ENCODE data around the gene MERTK. TPM values are rescaled to one million over a fixed set of nuclear protein-coding genes. Genes with fewer than 3 reads are reported as not detected.

MERTK gene
- total RNA-seq, 1 donor from 2014 or later = 1.5 TPM

- H3K4me1 Mint-ChIP-seq (ENCODE audit: unreplicated experiment) = peaks cover 4% of the 10 kb centered on the region
- H3K27me3 Mint-ChIP-seq (ENCODE audit: unreplicated experiment) = no peaks in the 10 kb centered on the region
- H3K4me3 Mint-ChIP-seq (ENCODE audit: unreplicated experiment) = no peak overlapping the region
- no peak for DNase-seq (ENCODE audit: extremely low spot score, unreplicated experiment)
- H3K9me3 Mint-ChIP-seq (ENCODE audit: unreplicated experiment) = peaks cover 10% of the 10 kb centered on the region
- peaks cover 55% of the 10 kb centered on the region for H3K36me3 Mint-ChIP-seq (ENCODE audit: unreplicated experiment)
- H3K27ac Mint-ChIP-seq (ENCODE audit: unreplicated experiment) = no peak overlapping the region
- TF ChIP-seq, protein P1, sequence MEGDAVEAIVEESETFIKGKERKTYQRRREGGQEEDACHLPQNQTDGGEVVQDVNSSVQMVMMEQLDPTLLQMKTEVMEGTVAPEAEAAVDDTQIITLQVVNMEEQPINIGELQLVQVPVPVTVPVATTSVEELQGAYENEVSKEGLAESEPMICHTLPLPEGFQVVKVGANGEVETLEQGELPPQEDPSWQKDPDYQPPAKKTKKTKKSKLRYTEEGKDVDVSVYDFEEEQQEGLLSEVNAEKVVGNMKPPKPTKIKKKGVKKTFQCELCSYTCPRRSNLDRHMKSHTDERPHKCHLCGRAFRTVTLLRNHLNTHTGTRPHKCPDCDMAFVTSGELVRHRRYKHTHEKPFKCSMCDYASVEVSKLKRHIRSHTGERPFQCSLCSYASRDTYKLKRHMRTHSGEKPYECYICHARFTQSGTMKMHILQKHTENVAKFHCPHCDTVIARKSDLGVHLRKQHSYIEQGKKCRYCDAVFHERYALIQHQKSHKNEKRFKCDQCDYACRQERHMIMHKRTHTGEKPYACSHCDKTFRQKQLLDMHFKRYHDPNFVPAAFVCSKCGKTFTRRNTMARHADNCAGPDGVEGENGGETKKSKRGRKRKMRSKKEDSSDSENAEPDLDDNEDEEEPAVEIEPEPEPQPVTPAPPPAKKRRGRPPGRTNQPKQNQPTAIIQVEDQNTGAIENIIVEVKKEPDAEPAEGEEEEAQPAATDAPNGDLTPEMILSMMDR (IDR thresholded peaks at IDR 0.05) = no peak
Observed at GRCh38 chr2:112075490-112076260, 177.3 kb downstream of the MERTK start.

DNA sequence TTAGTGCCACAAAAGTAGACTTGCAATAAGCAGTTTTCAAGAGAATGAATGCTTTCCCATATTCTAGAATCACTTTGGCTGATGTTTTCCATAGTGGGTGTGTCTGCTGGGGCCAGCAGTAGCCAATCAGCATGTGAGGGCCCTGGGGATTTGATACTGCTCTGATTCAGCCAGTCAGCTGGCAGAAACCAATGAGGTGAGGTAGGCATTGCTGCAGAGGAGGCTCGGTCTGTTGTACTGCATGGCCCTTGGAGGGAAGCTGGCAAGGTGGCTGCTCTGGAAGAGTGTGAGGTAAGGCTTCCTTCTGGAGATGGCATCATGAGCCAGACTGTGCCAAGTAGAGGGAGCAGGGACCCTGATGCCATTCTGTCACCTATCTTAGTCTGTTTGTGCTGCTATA is 179.4 kb downstream of the MERTK start:
- TF ChIP-seq, protein P1 (IDR thresholded peaks at IDR 0.05) = no peak
- H3K4me1 Mint-ChIP-seq (ENCODE audit: unreplicated experiment) = peaks cover 8% of the 10 kb centered on the region
- DNase-seq (ENCODE audit: extremely low spot score, unreplicated experiment) = no peak
- H3K27ac Mint-ChIP-seq (ENCODE audit: unreplicated experiment) = no peak overlapping the region
- peaks cover 60% of the 10 kb centered on the region for H3K36me3 Mint-ChIP-seq (ENCODE audit: unreplicated experiment)
- H3K4me3 Mint-ChIP-seq (ENCODE audit: unreplicated experiment) = no peak overlapping the region
- peaks cover 10% of the 10 kb centered on the region for H3K9me3 Mint-ChIP-seq (ENCODE audit: unreplicated experiment)
- H3K27me3 Mint-ChIP-seq (ENCODE audit: unreplicated experiment) = no peaks in the 10 kb centered on the region

Other genes with a start within 250 kb of the MERTK start
- gene ANAPC1, start 14.4 kb upstream of the MERTK start, total RNA-seq = 28.8 and 33.5 TPM in 2 replicates
- 10.4 and 11.5 TPM in 2 replicates for gene TMEM87B, start 156.7 kb downstream of the MERTK start, total RNA-seq
- gene FBLN7, start 239.8 kb downstream of the MERTK start, total RNA-seq = 3.9 and 4.1 TPM in 2 replicates

All from osteocyte (in vitro differentiated cells).